GM18870 (cell line): ENCODE measurements around the gene UROD.
"Not testable (repeated sequence)": the region's sequence is repeated elsewhere in the genome, so short reads cannot be mapped to it uniquely, and the experiment has no call there.

Experiments used
- ATAC-seq: cut with Tn5 transposase; IDR thresholded peaks from one replicate; pipeline ENCODE4 v1.9.1; 2021; ENCODE audit warnings: moderate library complexity; ENCODE audit not compliant: unreplicated experiment

UROD gene

GRCh38 chr1:45011837-45012638 is at the start of gene UROD:
TSS of gene UROD (plus strand) at chr1:45012254. CDS start at chr1:45012266, 12 bp downstream.
- ATAC-seq = peak; percentile 54

- ATAC-seq = no peak
Observed at GRCh38 chr1:44962729-44963128, 49.3 kb upstream of the UROD start.

- ATAC-seq = no peak
Observed at GRCh38 chr1:44964396-44964795, 47.7 kb upstream of the UROD start.

- no peak for ATAC-seq
Observed at GRCh38 chr1:44970317-44970716, 41.7 kb upstream of the UROD start.

GRCh38 chr1:44973645-44974044 is 38.4 kb upstream of the UROD start:
- no peak for ATAC-seq

- no peak for ATAC-seq
Observed at GRCh38 chr1:44976252-44976651, 35.8 kb upstream of the UROD start.

- ATAC-seq = not testable (repeated sequence)
Observed at GRCh38 chr1:44977372-44977771, 34.7 kb upstream of the UROD start.

- ATAC-seq = no peak
Observed at GRCh38 chr1:44985747-44986359, 26.2 kb upstream of the UROD start.

GRCh38 chr1:44988531-44989156 is 23.4 kb upstream of the UROD start:
- ATAC-seq = no peak

- no peak for ATAC-seq
Observed at GRCh38 chr1:44994309-44994898, 17.6 kb upstream of the UROD start.

GRCh38 chr1:44995467-44996238 is 16.4 kb upstream of the UROD start:
- ATAC-seq = no peak

GRCh38 chr1:44999232-44999631 is 12.8 kb upstream of the UROD start:
- ATAC-seq = no peak

GRCh38 chr1:45001011-45001481 is 11.0 kb upstream of the UROD start:
- ATAC-seq = no peak

GRCh38 chr1:45001576-45001975 is 10.5 kb upstream of the UROD start:
- ATAC-seq = not testable (repeated sequence)

- ATAC-seq = no peak
Observed at GRCh38 chr1:45002650-45003645, 9.1 kb upstream of the UROD start.

GRCh38 chr1:45003741-45004140 is 8.3 kb upstream of the UROD start:
- no peak for ATAC-seq

- no peak for ATAC-seq
Observed at GRCh38 chr1:45004281-45004920, 7.7 kb upstream of the UROD start.

GRCh38 chr1:45005761-45006160 is 6.3 kb upstream of the UROD start:
- no peak for ATAC-seq

GRCh38 chr1:45007311-45007710 is 4.7 kb upstream of the UROD start:
- no peak for ATAC-seq
